B cell (primary cell): ENCODE results near the gene FBXO44. TPM values are rescaled to one million over a fixed set of nuclear protein-coding genes. Genes with fewer than 3 reads are reported as not detected.
A peak's percentile ranks its signal among the peaks of the same experiment; 100 is the strongest.

Source experiments
- ATAC-seq: fragments of 200-7000 bp; cut with Tn5 transposase; one replicate; pipeline ENCODE4 v1.10.0; 2021; ENCODE audit warnings: low read depth, mild to moderate bottlenecking, moderate number of reproducible peaks, moderate library complexity
- CTCF ChIA-PET: fragments of 350-600 bp; sonication (Branson Sonifier 250); formaldehyde crosslinking; loops from one replicate; lab custom pipeline; 2021; ENCODE audit warnings: antibody characterized with exemption, inconsistent platforms; lab: Charles Lee
- POLR2A ChIA-PET: fragments of 350-600 bp; sonication (Branson Sonifier 250); formaldehyde crosslinking; loops from one replicate; lab custom pipeline; 2021; ENCODE audit warnings: antibody characterized with exemption; lab: Charles Lee
- DNase-seq: peaks from one replicate; pipeline ENCODE4 v3.0.0; 2013
- H2AFZ ChIP-seq: 2 replicates; pipeline ENCODE4 v1.6.1; 2012; ENCODE audit warnings: mild to moderate bottlenecking, low read depth, low read length; ENCODE audit not compliant: insufficient read depth, poor library complexity, severe bottlenecking
- H3K27ac ChIP-seq, 2 donors: 1 replicate in 1 of 2; 2 replicates in 1 of 2; pipeline ENCODE4 v1.5.1; 2012 to 2013; ENCODE audit warnings: low read length in 2 of 2, mild to moderate bottlenecking in 2 of 2, moderate library complexity in 1 of 2
- H3K27me3 ChIP-seq, 4 experiments: fragments of 200-600 bp in 1 of 4; sonication (generic) in 1 of 4; replicated peaks in 1 of 4; 1 replicate in 2 of 4; 2 replicates in 2 of 4; pipeline versions ENCODE4 v1.6.1 to v1.7.0; 2013 to 2016; ENCODE audit warnings: low read length in 3 of 4, mild to moderate bottlenecking in 2 of 4, mixed read lengths in 1 of 4, moderate library complexity in 1 of 4; ENCODE audit not compliant: insufficient read depth in 4 of 4, control insufficient read depth in 3 of 4; ENCODE audit errors: control extremely low read depth in 1 of 4
- H3K36me3 ChIP-seq, 2 experiments: replicated peaks in 1 of 2; 1 replicate in 1 of 2; 2 replicates in 1 of 2; pipeline versions ENCODE4 v1.6.1 to v1.7.1; 2013; ENCODE audit warnings: low read length in 1 of 2; ENCODE audit not compliant: insufficient read depth in 2 of 2, control insufficient read depth in 1 of 2; ENCODE audit errors: control extremely low read depth in 1 of 2, extremely low read depth in 1 of 2
- H3K4me1 ChIP-seq, 2 donors: fragments of 200-600 bp in 1 of 2; sonication (generic) in 1 of 2; 1 replicate in 1 of 2; 2 replicates in 1 of 2; pipeline versions ENCODE4 v1.5.1 to v1.6.1; 2013 to 2017; ENCODE audit warnings: low read length in 2 of 2; ENCODE audit not compliant: control insufficient read depth in 2 of 2, insufficient read depth in 2 of 2
- H3K4me2 ChIP-seq: replicated peaks from 2 replicates; pipeline ENCODE3; 2012; ENCODE audit warnings: mild to moderate bottlenecking, low read depth, low read length; ENCODE audit not compliant: poor library complexity, severe bottlenecking
- H3K4me3 ChIP-seq, 5 experiments: fragments of 200-600 bp in 1 of 5; sonication (generic) in 1 of 5; 1 replicate in 3 of 5; 2 replicates in 2 of 5; pipeline versions ENCODE4 v1.5.1 to v1.7.0; 2011 to 2016; ENCODE audit warnings: low read length in 4 of 5, mild to moderate bottlenecking in 4 of 5, low read depth in 2 of 5, control low read depth in 1 of 5, moderate library complexity in 1 of 5; ENCODE audit not compliant: insufficient read depth in 1 of 5; ENCODE audit errors: control extremely low read depth in 1 of 5, extremely low read depth in 1 of 5
- H3K79me2 ChIP-seq: fragments of 200-600 bp; sonication (generic); one replicate; pipeline ENCODE4 v1.6.0; 2016; ENCODE audit warnings: low read length; ENCODE audit not compliant: control insufficient read depth, insufficient read depth
- H3K9ac ChIP-seq: fragments of 200-600 bp; sonication (generic); 2 replicates; pipeline ENCODE4 v1.6.1; 2017; ENCODE audit warnings: mild to moderate bottlenecking, low read length, moderate library complexity
- H3K9me3 ChIP-seq, 3 donors: one replicate each; pipeline versions ENCODE4 v1.6.1 to v1.7.1; 2013; ENCODE audit warnings: low read length in 2 of 3; ENCODE audit not compliant: control insufficient read depth in 2 of 3, insufficient read depth in 1 of 3; ENCODE audit errors: control extremely low read depth in 1 of 3
- H4K20me1 ChIP-seq: 2 replicates; pipeline ENCODE4 v1.6.0; 2012; ENCODE audit warnings: mild to moderate bottlenecking, low read length; ENCODE audit not compliant: insufficient read depth, control insufficient read depth, poor library complexity, severe bottlenecking
- H3K27ac Mint-ChIP-seq: one replicate; pipeline ENCODE4 v1.8.0; 2021; ENCODE audit warnings: mixed read lengths
- H3K27me3 Mint-ChIP-seq: one replicate; pipeline ENCODE4 v1.8.0; 2021; ENCODE audit warnings: mixed read lengths
- H3K4me1 Mint-ChIP-seq: one replicate; pipeline ENCODE4 v1.8.0; 2021; ENCODE audit warnings: mixed read lengths
- H3K4me3 Mint-ChIP-seq: one replicate; pipeline ENCODE4 v1.8.0; 2021; ENCODE audit warnings: mixed read lengths
- H3K9me3 Mint-ChIP-seq: one replicate; pipeline ENCODE4 v1.8.0; 2022; ENCODE audit warnings: mixed read lengths; ENCODE audit not compliant: insufficient read depth
- CTCF ChIP-seq: fragments of 200-600 bp; IDR thresholded peaks from one replicate; pipeline ENCODE4 v1.8.0; 2022; ENCODE audit warnings: antibody characterized with exemption, mild to moderate bottlenecking
- EZH2 ChIP-seq: IDR thresholded peaks from 2 replicates; pipeline ENCODE4 v1.6.1; 2012; ENCODE audit warnings: borderline replicate concordance, low read depth, mild to moderate bottlenecking, moderate library complexity, low read length; ENCODE audit not compliant: insufficient read depth, poor library complexity, severe bottlenecking
- WGBS: methylation state at CpG from one replicate; pipeline ENCODE4 v1.1.5; 2013; ENCODE audit warnings: missing lambda C conversion rate; ENCODE audit not compliant: insufficient coverage; 5-methylcytosine and 5-hydroxymethylcytosine counted together
- intact Hi-C: fragments of 100-400 bp; cut with micrococcal nuclease; formaldehyde crosslinking; loops from one replicate; pipeline ENCODE4 v1.10.0; 2022
- polyA plus RNA-seq: library from polyadenylated mRNA; depleted of rRNA; stranded (reverse); fragments of >200 nt; gene quantifications from 2 replicates; pipeline ENCODE4 v1.2.3, GENCODE V29; 2012
- total RNA-seq, 2 donors: library from RNA; stranded (reverse); fragments of 120-200 nt in 1 of 2; gene quantifications; 1 replicate in 1 of 2; 2 replicates in 1 of 2; pipeline versions ENCODE4 v1.2.3 to v1.2.4, GENCODE V29; 2013 to 2022

FBXO44 gene
- total and polyA plus RNA-seq, 2 donors (not counting 1 experiment from before 2014, with no cell fraction given) = 61.5 to 101 TPM

- Histone ChIP-seq H3K9ac (no peak overlapping the region), H2AFZ (no peak overlapping the region), H3K27me3 (peaks cover 0 to 42% (median 21%) of the 10 kb centered on the region in 4 experiments), H3K4me3 (no peak overlapping the region), H3K27ac (no peak overlapping the region), H3K9me3 (no peaks in the 10 kb centered on the region), H3K79me2 (no peaks in the 10 kb centered on the region), H3K36me3 (no peaks in the 10 kb centered on the region), H4K20me1 (no peaks in the 10 kb centered on the region), H3K4me2 (no peak overlapping the region), H3K4me1 (peaks cover 24 to 26% of the 10 kb centered on the region in 2 donors)
- 76% methylated on average over 4 of the region's 5 CpGs for WGBS
- POLR2A ChIA-PET = interaction anchor here (0.6 to 1.4 kb wide), 2 partner anchors 26 to 430 kb away, joined by 3 to 6 read pairs; no protein-coding TSS in a partner anchor
- peaks cover 24% of the 10 kb centered on the region for H3K4me1 Mint-ChIP-seq
- H3K4me3 Mint-ChIP-seq = peak overlapping the region; percentile 56
- intact Hi-C loops = no loop called here
- ATAC-seq (no peak), DNase-seq (no peak)
- H3K27me3 Mint-ChIP-seq = peaks cover 46% of the 10 kb centered on the region
- no peaks in the 10 kb centered on the region for H3K9me3 Mint-ChIP-seq
- no peak overlapping the region for H3K27ac Mint-ChIP-seq
- TF ChIP-seq CTCF = no peak
- no peak for TF ChIP-seq EZH2
- CTCF ChIA-PET = interaction anchor here (1.7 kb wide), 1 partner anchor 17 kb away, joined by 4 read pairs; no protein-coding TSS in a partner anchor
Observed at GRCh38 chr1:11693917-11694316, 39.2 kb downstream of the FBXO44 start.

DNA sequence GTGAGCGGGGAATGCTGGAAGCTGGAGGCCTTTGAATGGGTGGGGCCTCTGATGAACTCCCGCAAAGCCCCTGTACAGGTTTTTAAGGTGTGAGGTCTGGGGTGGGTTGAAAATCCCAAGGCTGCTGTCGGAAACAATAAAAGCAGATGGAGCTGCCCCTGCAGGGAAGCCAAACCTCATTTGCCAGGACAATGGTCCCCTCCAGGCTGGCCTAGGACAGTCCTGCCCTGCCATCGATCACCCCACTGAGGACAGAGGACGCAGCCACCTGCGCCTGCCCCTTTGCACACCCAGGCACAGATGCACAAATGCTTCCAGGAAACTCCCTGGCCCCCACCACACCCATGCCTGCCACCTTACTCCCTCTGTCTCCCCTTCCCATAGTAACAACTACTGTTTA lies 41.2 kb downstream of the FBXO44 start:
- H3K27ac Mint-ChIP-seq = no peak overlapping the region
- no peak overlapping the region for H3K4me3 Mint-ChIP-seq
- Histone ChIP-seq H3K27ac (no peak overlapping the region), H4K20me1 (no peaks in the 10 kb centered on the region), H3K4me2 (no peak overlapping the region), H3K79me2 (no peaks in the 10 kb centered on the region), H3K36me3 (no peaks in the 10 kb centered on the region), H3K4me3 (no peak overlapping the region), H3K4me1 (peaks cover 14 to 19% of the 10 kb centered on the region in 2 donors), H3K9me3 (no peaks in the 10 kb centered on the region), H2AFZ (no peak overlapping the region), H3K27me3 (peaks cover 0 to 33% (median 12%) of the 10 kb centered on the region in 4 experiments), H3K9ac (no peak overlapping the region)
- no peaks in the 10 kb centered on the region for H3K9me3 Mint-ChIP-seq
- 92% methylated on average over 6 of the region's 6 CpGs for WGBS
- no peak for ATAC-seq
- intact Hi-C loops = no loop called here
- H3K27me3 Mint-ChIP-seq = peaks cover 36% of the 10 kb centered on the region
- TF ChIP-seq CTCF = no peak
- no peak for TF ChIP-seq EZH2
- POLR2A ChIA-PET = no interaction called here
- no peak for DNase-seq
- H3K4me1 Mint-ChIP-seq = peaks cover 14% of the 10 kb centered on the region
- CTCF ChIA-PET = no interaction called here
